HepG2 (cell line): Measurements from ENCODE around the gene HCAR1. TPM values are rescaled to one million over a fixed set of nuclear protein-coding genes. Genes with fewer than 3 reads are reported as not detected.
A peak's percentile ranks its signal among the peaks of the same experiment; 100 is the strongest.

Experiments
- ATAC-seq: fragments of 200-7000 bp; cut with Tn5 transposase; 3 replicates; pipeline ENCODE4 v1.9.1; 2020; ENCODE audit warnings: mild to moderate bottlenecking, moderate library complexity
- BruUV-seq: library from RNA; stranded (reverse); fragments of 400-500 nt; replicated peaks from 2 replicates; lab custom pipeline; 2021; lab: Mats Ljungman, UMichigan
- CTCF ChIA-PET: fragments of 300-600 bp; formaldehyde crosslinking; extraction: SDS; loops from one replicate; lab custom pipeline; 2021; ENCODE audit warnings: low total read pairs, inconsistent platforms, low intra/inter-chr PET ratio; lab: Yijun Ruan, JAX
- POLR2A ChIA-PET: fragments of 350-600 bp; sonication (Branson Sonifier 250); formaldehyde crosslinking; loops from one replicate; lab custom pipeline; 2020; ENCODE audit warnings: antibody characterized with exemption, inconsistent platforms; lab: Yijun Ruan, JAX
- DNase-seq: peaks from one replicate; pipeline ENCODE4 v3.0.0-alpha.2; 2015; ENCODE audit warnings: low spot score
- FAIRE-seq: peaks from 3 replicates; lab custom pipeline; 2011; peaks lifted over from hg19 to GRCh38; lab: Jason Lieb, UNC
- H2AFZ ChIP-seq: one replicate; pipeline ENCODE4 v1.6.1; 2011; ENCODE audit warnings: low read length, inconsistent platforms
- H3K27ac ChIP-seq: fragments of 300-600 bp; 3 replicates; pipeline ENCODE4 v1.8.0; 2011; ENCODE audit warnings: mixed run types, mild to moderate bottlenecking, mixed read lengths, low read length, inconsistent platforms; ENCODE audit not compliant: insufficient read depth; ENCODE audit errors: extremely low read length
- H3K27me3 ChIP-seq, 2 experiments: fragments of 200-600 bp in 1 of 2; 2 replicates in 1 of 2; 3 replicates in 1 of 2; pipeline versions ENCODE4 v1.6.0 to v1.8.0; 2011; ENCODE audit warnings: low read length in 2 of 2, mild to moderate bottlenecking in 2 of 2, moderate library complexity in 2 of 2, inconsistent platforms in 1 of 2; ENCODE audit not compliant: insufficient read depth in 2 of 2, control insufficient read depth in 1 of 2
- H3K36me3 ChIP-seq, 2 experiments: fragments of 200-600 bp in 1 of 2; replicated peaks in 1 of 2; 2 replicates in 1 of 2; 3 replicates in 1 of 2; pipeline versions ENCODE4 v1.5.1 to v1.8.0; 2011; ENCODE audit warnings: low read length in 2 of 2, inconsistent platforms in 1 of 2; ENCODE audit not compliant: insufficient read depth in 2 of 2, control insufficient read depth in 1 of 2
- H3K4me1 ChIP-seq: 2 replicates; pipeline ENCODE4 v1.5.1; 2012; ENCODE audit warnings: low read length, inconsistent platforms; ENCODE audit not compliant: insufficient read depth
- H3K4me2 ChIP-seq: 2 replicates; pipeline ENCODE4 v1.6.0; 2011; ENCODE audit warnings: low read depth, low read length, inconsistent platforms
- H3K4me3 ChIP-seq, 3 experiments: fragments of 200-600 bp in 1 of 3; sonication (generic), shearing (Covaris generic) in 1 of 3; replicated peaks in 1 of 3; 2 replicates each; pipeline ENCODE4 v1.5.1; 2011 to 2016; ENCODE audit warnings: low read length in 3 of 3, inconsistent platforms in 2 of 3, low read depth in 2 of 3, mild to moderate bottlenecking in 2 of 3, control low read depth in 1 of 3, mixed read lengths in 1 of 3; ENCODE audit not compliant: insufficient read depth in 1 of 3
- H3K79me2 ChIP-seq: one replicate; pipeline ENCODE4 v1.6.1; 2011; ENCODE audit warnings: low read length, inconsistent platforms; ENCODE audit not compliant: insufficient read depth
- H3K9ac ChIP-seq: 2 replicates; pipeline ENCODE4 v1.6.0; 2011; ENCODE audit warnings: mild to moderate bottlenecking, low read depth, low read length, inconsistent platforms; ENCODE audit not compliant: insufficient read depth
- H3K9me3 ChIP-seq: 2 replicates; pipeline ENCODE4 v1.5.1; 2012; ENCODE audit warnings: mild to moderate bottlenecking, low read length
- H4K20me1 ChIP-seq: 2 replicates; pipeline ENCODE4 v1.6.0; 2011; ENCODE audit warnings: inconsistent platforms, mild to moderate bottlenecking, low read length, moderate library complexity; ENCODE audit not compliant: insufficient read depth
- ATF7 ChIP-seq, 2 experiments: fragments of 450-650 bp in 1 of 2; sonication (generic) in 1 of 2; formaldehyde crosslinking in 1 of 2; IDR thresholded peaks; 2 replicates each; pipeline versions ENCODE4 v1.4.0 to v1.6.1; 2016 to 2020; ENCODE audit warnings: antibody characterized with exemption in 1 of 2, mild to moderate bottlenecking in 1 of 2, missing genetic modification reagents in 1 of 2
- CEBPB ChIP-seq: IDR thresholded peaks from 2 replicates; pipeline ENCODE4 v1.6.1; 2011; ENCODE audit warnings: low read depth, low read length, improper control_type of control experiment, borderline replicate concordance
- CREB1 ChIP-seq, 2 experiments: fragments of 450-650 bp in 1 of 2; IDR thresholded peaks; 2 replicates each; pipeline ENCODE4 v1.6.1; 2016 to 2017; ENCODE audit warnings: control low read depth in 1 of 2, mild to moderate bottlenecking in 1 of 2, missing compliant biosample characterization in 1 of 2, missing genetic modification characterization in 1 of 2
- ELF3 ChIP-seq: IDR thresholded peaks from 2 replicates; pipeline ENCODE4 v1.6.1; 2016; ENCODE audit warnings: missing genetic modification reagents, missing compliant biosample characterization
- HOXA9 ChIP-seq: sonication (generic); formaldehyde crosslinking; IDR thresholded peaks from 2 replicates; pipeline ENCODE4 v1.8.1; 2022; ENCODE audit warnings: missing genetic modification reagents, mild to moderate bottlenecking, moderate library complexity, borderline replicate concordance
- MBNL3 ChIP-seq: fragments of 250-450 bp; sonication (Bioruptor Pico); conservative IDR thresholded peaks from 2 replicates; pipeline ENCODE4 v1.8.0; 2022; ENCODE audit warnings: mild to moderate bottlenecking, inconsistent platforms
- MXD3 ChIP-seq: IDR thresholded peaks from 2 replicates; pipeline ENCODE4 v1.6.1; 2016; ENCODE audit warnings: mild to moderate bottlenecking, missing biosample characterization, missing genetic modification reagents
- TCF7 ChIP-seq: sonication (generic); IDR thresholded peaks from 2 replicates; pipeline ENCODE4 v1.6.1; 2016; ENCODE audit warnings: antibody characterized with exemption, low read depth
- ZNF18 ChIP-seq: sonication (generic); formaldehyde crosslinking; IDR thresholded peaks from 2 replicates; pipeline ENCODE4 v1.8.0; 2022; ENCODE audit warnings: mild to moderate bottlenecking, missing genetic modification reagents; ENCODE audit not compliant: insufficient replicate concordance
- ZNF577 ChIP-seq: sonication (generic); formaldehyde crosslinking; IDR thresholded peaks from 2 replicates; pipeline ENCODE4 v1.4.0; 2020; ENCODE audit warnings: mild to moderate bottlenecking, low read depth, missing genetic modification reagents, borderline replicate concordance
- ZNF644 ChIP-seq: IDR thresholded peaks from 2 replicates; pipeline ENCODE4 v1.6.1; 2016; ENCODE audit warnings: low read depth
- WGBS: methylation state at CpG from one replicate; pipeline ENCODE4 v1.1.6; 2017; ENCODE audit warnings: low lambda C conversion rate; 5-methylcytosine and 5-hydroxymethylcytosine counted together
- in situ Hi-C: cut with HindIII; loops from 2 replicates; pipeline ENCODE4 v1.10.0; 2017; ENCODE audit warnings: low pct_unique_long_range_greater_than_20kb; ENCODE audit not compliant: extremely low pct_ligation_motif_present
- intact Hi-C: fragments of 100-400 bp; cut with micrococcal nuclease; formaldehyde crosslinking; loops from one replicate; pipeline ENCODE4 v1.10.0; 2022; ENCODE audit not compliant: unreplicated experiment
- polyA plus RNA-seq, 8 experiments: library from polyadenylated mRNA; depleted of rRNA in 3 of 8; stranded (reverse) in 7 of 8; unstranded in 1 of 8; fragments of >200 nt; fragmentation: Illumina TruSeq in 4 of 8; extraction: Trizol in 4 of 8; gene quantifications; 2 replicates each; pipeline versions ENCODE4 v1.2.1 to v1.2.3, GENCODE V29; 2011 to 2016; ENCODE audit warnings: low read depth in 4 of 8, missing spikeins in 1 of 8, mixed read lengths in 1 of 8; ENCODE audit not compliant: insufficient read depth in 1 of 8
- total RNA-seq, 5 experiments: library from RNA; depleted of rRNA; stranded (reverse); fragments of >200 nt; fragmentation: Illumina TruSeq; extraction: Trizol; gene quantifications; 2 replicates each; pipeline ENCODE4 v1.2.3, GENCODE V29; 2016; ENCODE audit warnings: low read depth in 1 of 5

Gene HCAR1
- total and polyA plus RNA-seq, 2 of the 13 experiments (the other 11 are each of a cell fraction or from before 2014, with no cell fraction given), result 0.53 to 4.4 TPM

GRCh38 chr12:122740351-122740750, 9.7 kb upstream of the HCAR1 start:
- in situ Hi-C loops, result no loop called here
- CTCF ChIA-PET, result no interaction called here
- Histone ChIP-seq H3K36me3 (no peaks in the 10 kb centered on the region), H3K27me3 (no peaks in the 10 kb centered on the region; a peak in 2 of 5 replicates), H3K4me2 (no peak overlapping the region), H3K4me1 (peaks cover 31% of the 10 kb centered on the region), H3K9ac (no peak overlapping the region), H3K9me3 (no peaks in the 10 kb centered on the region), H3K79me2 (no peaks in the 10 kb centered on the region), H3K4me3 (no peak overlapping the region), H2AFZ (no peak overlapping the region), H4K20me1 (no peaks in the 10 kb centered on the region), H3K27ac (no peak overlapping the region)
- no peak for ATAC-seq
- 70% methylated on average over 7 of the region's 7 CpGs for WGBS
- TF ChIP-seq CREB1 (IDR thresholded peaks at IDR 0.05), result 0 out of 2 replicates have a peak, but pooled peaks have one; percentile 8
- TF ChIP-seq CREB1 (CRISPR knock-in tag; IDR thresholded peaks at IDR 0.05), result no peak
- peak; percentile 24; the same call in 1 of the 2 replicates for TF ChIP-seq ATF7 (IDR thresholded peaks at IDR 0.05)
- no peak for TF ChIP-seq ATF7 (CRISPR knock-in tag; IDR thresholded peaks at IDR 0.05)
- no peak for TF ChIP-seq MXD3 (CRISPR knock-in tag)
- TF ChIP-seq ZNF644, result peak; percentile 51; the same call in 1 of the 2 replicates
- peak; percentile 81 for TF ChIP-seq CEBPB
- no peak for TF ChIP-seq HOXA9
- POLR2A ChIA-PET, result no interaction called here
- no peak for DNase-seq
- no TSS peak for BruUV-seq
- FAIRE-seq, result no peak
- intact Hi-C loops, result no loop called here

- DNase-seq (no peak), FAIRE-seq (no peak), ATAC-seq (no peak)
- 39% methylated on average over 7 of the region's 7 CpGs for WGBS
- in situ Hi-C loops, result no loop called here
- H3K4me1 ChIP-seq, result peaks cover 28% of the 10 kb centered on the region
- H3K4me3 ChIP-seq, result no peak overlapping the region
- no peaks in the 10 kb centered on the region for H4K20me1 ChIP-seq
- no peaks in the 10 kb centered on the region for H3K9me3 ChIP-seq
- no peaks in the 10 kb centered on the region for H3K79me2 ChIP-seq
- no peak overlapping the region for H3K27ac ChIP-seq
- ChIA-PET CTCF (no interaction called here), POLR2A (no interaction called here)
- no TSS peak for BruUV-seq
- no peak overlapping the region for H2AFZ ChIP-seq
- H3K27me3 ChIP-seq, result no peaks in the 10 kb centered on the region; a peak in 2 of 5 replicates
- TF ChIP-seq MBNL3 (CRISPR knock-in tag) (no peak), ELF3 (CRISPR knock-in tag) (no peak), ZNF18 (CRISPR knock-in tag) (no peak), TCF7 (no peak), ZNF577 (CRISPR knock-in tag) (no peak)
- H3K9ac ChIP-seq, result no peak overlapping the region
- intact Hi-C loops, result no loop called here
- H3K4me2 ChIP-seq, result no peak overlapping the region
- no peaks in the 10 kb centered on the region for H3K36me3 ChIP-seq
Observed at GRCh38 chr12:122738571-122738970, 7.9 kb upstream of the HCAR1 start.
